DND-41 (cell line): ENCODE results near the gene FBXW11.

Source experiments
- ATAC-seq: fragments of 200-7000 bp; cut with Tn5 transposase; 3 replicates; pipeline ENCODE4 v1.9.1; 2021; ENCODE audit warnings: low read depth; ENCODE audit not compliant: insufficient read depth
- DNase-seq: peaks from one replicate; pipeline ENCODE4 v3.0.0-alpha.2; 2020
- H2AFZ ChIP-seq: 2 replicates; pipeline ENCODE4 v1.6.0; 2012; ENCODE audit warnings: low read depth, low read length
- H3K27ac ChIP-seq: 2 replicates; pipeline ENCODE4 v1.5.1; 2012; ENCODE audit warnings: low read length, inconsistent platforms
- H3K27me3 ChIP-seq: fragments of 200-600 bp; sonication (generic); 2 replicates; pipeline ENCODE4 v1.6.0; 2012; ENCODE audit warnings: low read length, mild to moderate bottlenecking, inconsistent platforms; ENCODE audit not compliant: insufficient read depth, poor library complexity
- H3K36me3 ChIP-seq: 2 replicates; pipeline ENCODE4 v1.5.1; 2012; ENCODE audit warnings: low read length, inconsistent platforms; ENCODE audit not compliant: insufficient read depth
- H3K4me1 ChIP-seq: 2 replicates; pipeline ENCODE4 v1.5.1; 2012; ENCODE audit warnings: mild to moderate bottlenecking, low read length; ENCODE audit not compliant: insufficient read depth
- H3K4me2 ChIP-seq: 2 replicates; pipeline ENCODE4 v1.6.0; 2012; ENCODE audit warnings: mild to moderate bottlenecking, moderate library complexity, low read length, inconsistent platforms; ENCODE audit not compliant: insufficient read depth
- H3K4me3 ChIP-seq, 2 experiments: fragments of 200-600 bp in 1 of 2; shearing (Covaris generic) in 1 of 2; 2 replicates each; pipeline ENCODE4 v1.5.1; 2012 to 2016; ENCODE audit warnings: inconsistent platforms in 2 of 2, low read length in 2 of 2, mild to moderate bottlenecking in 2 of 2, low read depth in 1 of 2, moderate library complexity in 1 of 2
- H3K79me2 ChIP-seq: 2 replicates; pipeline ENCODE4 v1.6.0; 2012; ENCODE audit warnings: low read length, inconsistent platforms; ENCODE audit not compliant: insufficient read depth
- H3K9ac ChIP-seq: 2 replicates; pipeline ENCODE4 v1.6.0; 2012; ENCODE audit warnings: low read depth, mild to moderate bottlenecking, inconsistent platforms, low read length, moderate library complexity
- H3K9me3 ChIP-seq: 2 replicates; pipeline ENCODE4 v1.5.1; 2012; ENCODE audit warnings: low read length, moderate library complexity, mild to moderate bottlenecking, inconsistent platforms; ENCODE audit not compliant: insufficient read depth, severe bottlenecking
- H4K20me1 ChIP-seq: 2 replicates; pipeline ENCODE4 v1.6.0; 2012; ENCODE audit warnings: low read length; ENCODE audit not compliant: insufficient read depth
- EZH2 ChIP-seq: IDR thresholded peaks from 3 replicates; pipeline ENCODE4 v1.6.1; 2012; ENCODE audit warnings: borderline replicate concordance, low read depth, mild to moderate bottlenecking, moderate library complexity, low read length, inconsistent platforms; ENCODE audit not compliant: severe bottlenecking
- TF ChIP-seq, protein P1 (sequence below): IDR thresholded peaks from 2 replicates; pipeline ENCODE4 v1.5.1; 2012; ENCODE audit warnings: borderline replicate concordance, low read length, moderate library complexity, mild to moderate bottlenecking; ENCODE audit not compliant: poor library complexity, severe bottlenecking; ENCODE audit errors: extremely low read depth

Gene FBXW11

GRCh38 chr5:171901764-171902163 is 104.7 kb downstream of the FBXW11 start:
- DNase-seq (no peak), ATAC-seq (no peak)
- H3K9me3 ChIP-seq, result no peaks in the 10 kb centered on the region
- H3K4me2 ChIP-seq, result no peak overlapping the region
- no peak overlapping the region for H3K9ac ChIP-seq
- H4K20me1 ChIP-seq, result peaks cover 46% of the 10 kb centered on the region
- no peak overlapping the region for H3K27ac ChIP-seq
- no peak overlapping the region for H2AFZ ChIP-seq
- no peak overlapping the region for H3K4me3 ChIP-seq
- peaks cover 21% of the 10 kb centered on the region; the same call in 1 of the 2 replicates for H3K79me2 ChIP-seq
- H3K4me1 ChIP-seq, result no peaks in the 10 kb centered on the region
- H3K36me3 ChIP-seq, result peaks cover 8% of the 10 kb centered on the region
- TF ChIP-seq, protein P1, sequence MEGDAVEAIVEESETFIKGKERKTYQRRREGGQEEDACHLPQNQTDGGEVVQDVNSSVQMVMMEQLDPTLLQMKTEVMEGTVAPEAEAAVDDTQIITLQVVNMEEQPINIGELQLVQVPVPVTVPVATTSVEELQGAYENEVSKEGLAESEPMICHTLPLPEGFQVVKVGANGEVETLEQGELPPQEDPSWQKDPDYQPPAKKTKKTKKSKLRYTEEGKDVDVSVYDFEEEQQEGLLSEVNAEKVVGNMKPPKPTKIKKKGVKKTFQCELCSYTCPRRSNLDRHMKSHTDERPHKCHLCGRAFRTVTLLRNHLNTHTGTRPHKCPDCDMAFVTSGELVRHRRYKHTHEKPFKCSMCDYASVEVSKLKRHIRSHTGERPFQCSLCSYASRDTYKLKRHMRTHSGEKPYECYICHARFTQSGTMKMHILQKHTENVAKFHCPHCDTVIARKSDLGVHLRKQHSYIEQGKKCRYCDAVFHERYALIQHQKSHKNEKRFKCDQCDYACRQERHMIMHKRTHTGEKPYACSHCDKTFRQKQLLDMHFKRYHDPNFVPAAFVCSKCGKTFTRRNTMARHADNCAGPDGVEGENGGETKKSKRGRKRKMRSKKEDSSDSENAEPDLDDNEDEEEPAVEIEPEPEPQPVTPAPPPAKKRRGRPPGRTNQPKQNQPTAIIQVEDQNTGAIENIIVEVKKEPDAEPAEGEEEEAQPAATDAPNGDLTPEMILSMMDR, result no peak
- no peak for TF ChIP-seq EZH2
- H3K27me3 ChIP-seq, result no peaks in the 10 kb centered on the region

GRCh38 chr5:171899792-171900191 is 106.6 kb downstream of the FBXW11 start:
- no peak for TF ChIP-seq EZH2
- TF ChIP-seq, protein P1, result no peak
- H3K27ac ChIP-seq, result no peak overlapping the region
- H2AFZ ChIP-seq, result no peak overlapping the region
- H3K9me3 ChIP-seq, result no peaks in the 10 kb centered on the region
- no peak overlapping the region for H3K4me3 ChIP-seq
- H3K79me2 ChIP-seq, result peaks cover 17% of the 10 kb centered on the region; the same call in 1 of the 2 replicates
- H3K4me1 ChIP-seq, result no peaks in the 10 kb centered on the region
- H3K4me2 ChIP-seq, result no peak overlapping the region
- no peak overlapping the region for H3K9ac ChIP-seq
- peaks cover 55% of the 10 kb centered on the region for H4K20me1 ChIP-seq
- H3K36me3 ChIP-seq, result peaks cover 22% of the 10 kb centered on the region
- DNase-seq (no peak), ATAC-seq (no peak)
- H3K27me3 ChIP-seq, result no peaks in the 10 kb centered on the region

DNA sequence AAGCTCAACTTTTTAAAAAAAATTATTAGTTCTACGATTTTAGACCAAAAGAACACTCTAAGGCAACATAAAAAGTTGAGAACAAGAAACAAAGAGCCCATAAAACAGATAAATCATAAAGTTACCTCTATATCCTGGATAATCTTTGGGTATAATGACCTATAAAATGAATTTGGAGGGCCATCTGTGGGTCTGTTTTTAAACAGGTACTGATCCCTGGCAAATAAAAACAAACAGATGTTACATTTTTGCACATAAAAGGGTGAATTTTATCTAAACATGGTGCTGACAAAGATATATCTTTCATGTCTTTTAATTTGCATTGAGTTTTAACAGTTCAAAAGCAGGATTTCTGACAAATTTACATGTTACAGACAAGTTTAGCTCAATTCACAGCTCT is 107.6 kb downstream of the FBXW11 start:
- H3K36me3 ChIP-seq, result peaks cover 22% of the 10 kb centered on the region
- H3K4me2 ChIP-seq, result no peak overlapping the region
- H4K20me1 ChIP-seq, result peaks cover 60% of the 10 kb centered on the region
- no peak overlapping the region for H3K27ac ChIP-seq
- H3K9me3 ChIP-seq, result no peaks in the 10 kb centered on the region
- DNase-seq, result no peak
- no peak overlapping the region for H2AFZ ChIP-seq
- H3K9ac ChIP-seq, result no peak overlapping the region
- peaks cover 15% of the 10 kb centered on the region; the same call in 1 of the 2 replicates for H3K79me2 ChIP-seq
- no peak overlapping the region for H3K4me3 ChIP-seq
- no peak for ATAC-seq
- no peaks in the 10 kb centered on the region for H3K27me3 ChIP-seq
- no peak for TF ChIP-seq EZH2
- TF ChIP-seq, protein P1, result no peak
- no peaks in the 10 kb centered on the region for H3K4me1 ChIP-seq

GRCh38 chr5:171898386-171898785 is 108.1 kb downstream of the FBXW11 start:
- no peak for TF ChIP-seq EZH2
- TF ChIP-seq, protein P1, result no peak
- Histone ChIP-seq H3K27me3 (no peaks in the 10 kb centered on the region), H4K20me1 (peaks cover 61% of the 10 kb centered on the region), H2AFZ (no peak overlapping the region), H3K4me3 (no peak overlapping the region), H3K9me3 (no peaks in the 10 kb centered on the region), H3K4me1 (no peaks in the 10 kb centered on the region), H3K27ac (no peak overlapping the region), H3K9ac (no peak overlapping the region), H3K79me2 (peaks cover 10% of the 10 kb centered on the region; the same call in 1 of the 2 replicates), H3K4me2 (no peak overlapping the region), H3K36me3 (peaks cover 22% of the 10 kb centered on the region)
- DNase-seq, result no peak
- ATAC-seq, result no peak
